ENCODE data around the gene PARD3B.

Gene PARD3B

GRCh38 chr2:204909791-204910190 is 364.5 kb downstream of the PARD3B start:
- DNase-seq, result no peak

- no peak for DNase-seq
Observed at GRCh38 chr2:204913312-204913711, 368.0 kb downstream of the PARD3B start.

DNA sequence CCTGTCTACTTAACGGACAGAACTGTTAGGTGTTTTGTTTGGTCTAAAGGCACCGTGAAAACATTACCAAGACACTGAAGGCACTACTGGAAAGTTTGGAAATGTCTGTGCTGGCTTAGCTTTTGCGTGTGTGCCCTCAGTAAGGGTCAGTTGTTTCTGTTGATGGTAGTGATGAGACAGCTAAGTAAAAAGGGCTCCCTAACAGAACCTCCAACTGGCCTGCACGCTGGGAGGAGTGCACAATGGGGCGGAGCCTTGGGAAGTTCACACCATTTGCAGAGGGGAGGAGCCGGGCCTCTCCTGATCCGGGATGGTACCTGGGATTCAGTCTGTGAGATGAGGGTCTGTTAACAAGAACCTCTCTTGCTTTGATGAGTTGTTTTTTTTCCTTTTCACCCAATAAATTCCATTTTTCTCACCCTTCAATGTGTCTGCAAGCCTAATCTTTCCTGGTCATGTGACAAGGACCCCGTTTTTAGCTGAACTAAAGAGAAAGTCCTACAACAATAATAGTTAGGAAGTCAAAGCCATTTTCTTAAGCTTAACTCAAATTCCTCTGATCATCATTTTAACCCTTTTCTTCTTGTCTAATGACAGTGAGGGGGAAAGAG is 368.7 kb downstream of the PARD3B start:
- DNase-seq, result no peak

GRCh38 chr2:204914708-204915107 is 369.4 kb downstream of the PARD3B start:
- no peak for DNase-seq

DNA sequence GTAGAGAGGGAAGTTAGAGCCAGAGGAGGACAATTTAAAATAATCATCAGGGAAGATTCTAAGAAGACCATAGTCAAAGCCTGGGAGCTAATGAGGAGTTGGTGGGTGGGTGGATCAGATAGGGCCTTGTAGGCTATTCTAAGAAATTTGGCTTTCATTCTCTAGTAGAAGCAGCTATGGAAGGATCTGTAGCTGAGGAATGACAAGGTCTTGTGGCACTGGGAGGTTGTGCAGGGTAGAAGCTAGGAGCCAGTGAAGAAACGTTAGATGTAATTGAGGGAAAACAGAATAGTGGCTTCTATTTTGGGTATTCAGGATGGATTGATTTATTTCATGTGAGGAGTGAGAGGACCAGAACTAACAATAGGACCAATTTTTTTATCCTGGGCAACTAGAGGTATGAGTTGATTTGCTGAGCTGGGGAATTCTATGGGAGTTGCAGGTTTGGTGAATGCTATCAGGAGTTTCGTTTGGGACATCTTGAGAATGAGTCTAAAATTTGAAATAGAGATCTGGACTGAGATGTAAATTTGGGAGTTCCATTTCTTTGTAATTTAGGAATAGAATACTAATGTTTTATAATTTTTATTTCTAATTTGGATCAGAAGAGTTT is 371.9 kb downstream of the PARD3B start:
- DNase-seq, result no peak

- no peak for DNase-seq
Observed at GRCh38 chr2:204920776-204921175, 375.5 kb downstream of the PARD3B start.

DNA sequence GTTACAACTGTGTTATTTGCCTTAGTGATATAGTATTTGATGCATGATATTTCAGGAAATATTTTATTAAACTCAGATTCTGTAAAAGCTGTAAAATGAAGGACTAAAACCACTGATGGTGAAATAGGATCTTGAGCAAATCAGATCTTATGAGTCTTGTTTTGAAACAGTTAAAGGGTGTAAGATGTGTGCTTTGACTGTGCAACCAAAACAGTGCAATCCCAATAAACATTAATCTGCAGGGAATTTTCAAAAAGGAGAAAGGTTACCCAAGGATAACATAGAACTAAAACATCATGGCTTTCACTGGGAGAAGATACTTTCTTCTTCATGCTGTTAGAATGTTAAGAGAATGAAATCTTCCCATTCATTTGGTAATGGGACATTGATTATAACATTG is 378.7 kb downstream of the PARD3B start:
- DNase-seq, result no peak

- no peak for DNase-seq
Observed at GRCh38 chr2:204931562-204931961, 386.3 kb downstream of the PARD3B start.

GRCh38 chr2:204933735-204934374 is 388.6 kb downstream of the PARD3B start:
- no peak for DNase-seq

DNA sequence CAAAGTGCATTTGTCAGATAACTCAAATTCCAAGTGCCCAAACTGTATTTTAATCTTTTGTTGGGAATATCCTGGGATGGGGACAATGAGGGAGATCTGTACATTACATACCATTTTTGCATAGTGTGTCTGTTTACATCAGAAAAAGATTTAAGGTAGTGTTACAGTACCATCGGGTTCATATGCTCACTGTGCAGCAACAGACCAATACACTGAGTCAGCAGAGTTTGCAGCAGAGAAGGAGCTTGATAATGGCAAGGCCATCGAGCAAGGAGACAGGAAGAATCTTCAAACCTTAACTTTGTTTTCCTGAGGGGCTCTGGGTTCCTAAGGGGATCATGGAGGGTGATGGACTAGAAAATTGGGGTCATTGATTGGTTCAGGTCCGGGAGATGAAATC is 399.7 kb downstream of the PARD3B start:
- no peak for DNase-seq

DNA sequence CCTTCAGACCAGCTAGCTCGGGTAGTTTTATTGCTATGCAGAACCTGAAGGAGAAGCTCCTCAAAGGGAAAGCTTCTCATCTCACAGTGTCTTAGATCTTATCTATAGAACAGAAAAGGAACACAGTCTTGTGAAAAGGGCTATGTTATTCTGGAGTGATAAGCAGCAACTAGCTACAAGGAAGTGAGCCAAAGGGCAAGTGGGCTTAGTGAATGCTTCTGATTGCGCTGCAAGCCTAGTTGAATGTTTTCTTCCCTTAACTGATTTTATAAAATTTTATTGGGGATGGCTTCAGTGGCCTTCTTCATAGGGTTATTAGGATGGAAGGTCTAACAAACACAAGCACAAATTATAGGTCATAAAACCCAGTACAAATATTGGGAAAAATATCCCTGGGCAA is 400.1 kb downstream of the PARD3B start:
- DNase-seq, result no peak

DNA sequence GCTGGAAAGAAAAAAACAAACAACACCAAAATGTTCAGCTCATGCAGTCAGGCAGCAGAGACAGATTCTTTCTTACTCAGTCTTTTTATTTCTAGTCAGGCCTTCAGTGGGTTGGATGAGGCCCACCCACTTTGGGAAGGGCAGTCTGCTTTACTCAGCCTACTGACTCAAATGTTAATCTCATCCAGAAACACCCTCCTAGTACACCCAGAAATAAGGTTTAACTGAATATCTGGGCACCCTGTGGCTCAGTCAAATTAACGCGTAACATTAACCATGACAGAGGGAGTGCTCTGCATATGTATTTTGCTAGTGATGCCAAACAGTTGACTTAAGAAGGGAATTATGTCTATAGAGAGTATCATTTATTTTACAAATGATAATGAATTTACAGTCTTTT is 401.6 kb downstream of the PARD3B start:
- DNase-seq, result no peak

- DNase-seq, result no peak
Observed at GRCh38 chr2:204947405-204947804, 402.1 kb downstream of the PARD3B start.

DNA sequence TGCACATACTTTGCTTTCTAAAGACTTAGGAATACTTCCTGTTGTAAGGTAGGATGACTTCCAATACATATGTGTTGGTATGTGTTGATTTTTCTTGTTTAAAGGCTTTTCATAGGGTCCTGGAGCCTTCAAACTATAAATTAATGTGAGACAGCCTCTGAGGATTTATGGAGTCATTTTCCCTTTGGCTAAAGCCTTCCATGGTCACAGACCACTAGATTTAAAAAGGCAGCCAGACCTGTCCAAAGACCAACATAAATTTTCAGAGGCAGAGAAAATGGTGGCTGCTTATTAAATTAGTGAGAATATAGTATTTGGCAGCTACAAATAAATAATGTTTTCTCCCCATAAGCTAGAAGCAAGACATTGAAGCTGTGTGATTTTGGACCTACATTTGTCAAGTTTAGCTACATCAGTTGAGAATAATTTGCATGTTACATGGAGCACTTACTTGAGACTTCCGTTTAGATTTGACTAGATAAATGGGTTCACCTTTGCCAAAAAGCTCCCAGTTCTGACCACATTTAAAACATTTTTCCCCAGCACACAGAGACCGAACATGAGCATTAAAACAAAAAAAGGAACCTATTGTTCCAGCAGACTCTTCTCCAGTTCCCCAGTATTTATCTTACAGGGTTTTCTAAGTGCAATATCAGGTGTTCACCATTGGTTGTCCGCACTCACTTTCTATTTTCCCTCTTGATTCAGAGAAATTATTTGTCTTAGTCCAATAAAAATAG is 402.9 kb downstream of the PARD3B start:
- DNase-seq, result no peak

GRCh38 chr2:204948822-204949221 is 403.5 kb downstream of the PARD3B start:
- DNase-seq, result no peak

GRCh38 chr2:204950695-204951346 is 405.5 kb downstream of the PARD3B start:
- no peak for DNase-seq

DNA sequence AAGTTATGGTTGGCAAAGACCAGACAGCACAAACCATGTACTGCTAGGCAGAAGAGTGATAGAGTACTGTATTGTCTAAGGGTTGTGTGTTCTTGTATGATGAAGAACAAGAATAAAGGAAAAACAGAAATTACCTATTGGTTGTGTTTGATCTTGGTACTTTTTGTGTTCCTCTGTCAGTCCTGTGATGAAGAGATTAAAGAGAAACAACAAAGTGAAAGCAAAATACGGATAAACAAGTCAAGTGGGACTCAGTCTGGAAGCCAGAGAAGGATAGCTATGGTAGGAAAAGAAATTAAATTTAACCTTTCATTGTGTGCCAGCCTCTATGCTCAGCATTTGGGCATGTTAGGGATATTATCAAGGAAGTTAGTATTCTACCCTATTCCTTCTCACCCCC is 413.1 kb downstream of the PARD3B start:
- no peak for DNase-seq

DNA sequence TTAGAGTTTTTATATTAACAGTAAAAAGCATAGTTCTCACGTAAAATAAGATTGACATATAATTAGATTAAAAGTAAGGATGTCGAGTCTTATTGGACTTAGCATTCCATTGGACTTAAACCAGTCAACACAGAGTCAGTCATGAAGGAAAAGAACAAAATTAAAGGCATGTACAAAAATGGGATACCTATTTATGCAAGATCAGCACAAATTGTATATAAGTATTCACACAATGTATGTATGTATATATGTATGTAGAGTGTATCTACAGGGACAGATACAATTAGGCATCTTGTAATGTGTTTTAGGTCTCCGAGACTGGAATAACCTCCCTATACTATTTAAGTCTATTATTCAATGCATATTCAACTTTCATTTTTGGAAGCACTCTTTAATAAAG is 419.1 kb downstream of the PARD3B start:
- DNase-seq, result no peak

DNA sequence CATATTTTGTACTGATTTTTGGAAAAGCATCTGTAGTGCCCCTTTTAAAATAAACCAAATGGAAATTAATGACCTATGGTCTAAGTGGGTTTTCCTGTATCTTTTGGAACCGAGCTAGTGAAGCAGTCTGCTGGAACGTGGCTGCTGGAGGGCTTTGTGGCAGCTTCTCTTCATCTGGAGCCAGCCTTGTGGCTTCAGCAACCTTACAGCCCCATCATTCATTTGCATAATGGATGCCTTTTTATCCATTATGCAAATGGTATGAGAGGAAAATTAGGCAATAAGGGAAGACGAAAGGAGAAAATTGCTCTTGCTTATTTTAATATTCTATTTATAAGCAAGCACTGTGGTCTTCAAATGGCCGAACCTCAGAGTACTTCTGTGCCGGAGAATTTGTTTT is 421.0 kb downstream of the PARD3B start:
- DNase-seq, result no peak

GRCh38 chr2:204967199-204967960 is 422.1 kb downstream of the PARD3B start:
- DNase-seq, result no peak

- no peak for DNase-seq
Observed at GRCh38 chr2:204971206-204971907, 426.1 kb downstream of the PARD3B start.

DNA sequence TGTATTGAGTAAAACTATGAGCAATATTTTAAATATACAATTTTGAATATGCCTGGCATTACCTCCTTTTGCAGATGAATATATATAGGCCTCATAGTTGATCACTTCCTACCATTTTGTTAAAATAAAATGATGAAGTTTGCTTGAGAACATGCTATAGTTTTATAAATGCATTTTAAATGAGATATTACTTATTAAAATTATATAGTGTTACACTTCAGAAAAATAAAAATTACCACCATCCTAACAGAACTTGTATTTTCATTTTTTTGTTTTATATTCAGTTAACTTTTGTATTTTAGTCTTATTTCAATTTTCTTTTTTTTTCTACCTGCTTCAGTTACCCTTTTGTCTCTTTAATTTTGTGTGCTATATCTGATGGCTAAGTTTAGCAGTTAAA is 426.9 kb downstream of the PARD3B start:
- no peak for DNase-seq
